MG63 (cell line): ENCODE results near the gene MYLIP. TPM values are rescaled to one million over a fixed set of nuclear protein-coding genes. Genes with fewer than 3 reads are reported as not detected.

ENCODE experiments used
- DNase-seq: peaks from one replicate; pipeline ENCODE4 v3.0.0-alpha.2; 2020
- H3K27me3 ChIP-seq: fragments of 250-450 bp; sonication (Bioruptor Pico); 2 replicates; pipeline ENCODE4 v1.5.1; 2020; ENCODE audit warnings: mild to moderate bottlenecking, moderate library complexity
- H3K36me3 ChIP-seq: fragments of 250-450 bp; sonication (Bioruptor Pico); 2 replicates; pipeline ENCODE4 v1.5.1; 2020; ENCODE audit warnings: mild to moderate bottlenecking, moderate library complexity
- H3K4me3 ChIP-seq: fragments of 250-450 bp; sonication (Bioruptor Pico); 2 replicates; pipeline ENCODE4 v1.5.1; 2020; ENCODE audit warnings: mild to moderate bottlenecking, moderate library complexity
- H3K9me3 ChIP-seq: fragments of 250-450 bp; sonication (Bioruptor Pico); 2 replicates; pipeline ENCODE4 v1.5.1; 2020; ENCODE audit warnings: mild to moderate bottlenecking, moderate library complexity
- total RNA-seq: library from RNA; depleted of rRNA; stranded (reverse); fragments of >200 nt; shearing (Covaris generic); gene quantifications from 2 replicates; pipeline ENCODE4 v1.2.3, GENCODE V29; 2014; ENCODE audit warnings: low replicate concordance; rRNA removed

The MYLIP gene
- total RNA-seq, 1 experiment from 2014 or later, result 14.3 TPM

DNA sequence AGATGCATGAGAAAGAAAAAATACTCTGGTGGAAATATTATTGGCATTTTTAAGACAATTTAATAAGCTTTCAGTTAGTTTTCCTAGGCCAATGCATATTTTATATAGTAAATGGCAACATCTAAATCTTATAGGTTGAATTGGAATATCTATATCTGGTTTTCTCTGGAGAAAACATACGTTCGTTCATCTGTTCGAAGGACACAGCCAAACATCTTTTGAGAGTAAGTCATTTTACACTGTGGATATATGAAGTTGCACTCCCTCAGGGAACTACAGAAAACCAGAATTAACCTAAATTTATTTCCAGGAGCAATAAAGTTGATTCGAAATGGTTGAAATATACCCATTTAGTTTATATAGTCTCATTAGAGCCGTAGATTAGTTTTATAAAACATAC lies 49.0 kb downstream of the MYLIP start:
- Histone ChIP-seq H3K9me3 (no peaks in the 10 kb centered on the region), H3K36me3 (no peaks in the 10 kb centered on the region), H3K27me3 (no peaks in the 10 kb centered on the region), H3K4me3 (no peak overlapping the region)
- DNase-seq, result no peak

DNA sequence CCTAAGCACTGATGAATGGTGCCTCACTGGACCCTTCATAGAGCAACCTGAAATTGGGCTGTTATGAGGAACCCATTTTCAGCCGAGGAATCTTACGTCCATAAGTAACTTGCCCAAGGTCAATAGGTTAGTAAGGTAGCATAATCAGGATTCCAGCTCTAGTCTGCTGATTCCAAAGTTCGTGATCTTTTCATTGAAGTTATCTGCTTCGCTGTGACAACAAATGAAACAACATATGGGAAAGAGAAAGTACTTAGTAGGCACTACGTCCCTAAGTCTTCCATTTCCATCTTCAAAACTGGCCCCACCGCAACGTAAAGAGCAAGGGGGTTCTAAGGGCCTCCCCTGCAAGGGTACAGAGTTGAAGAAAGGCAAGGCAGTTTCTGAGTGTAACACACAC lies 49.5 kb downstream of the MYLIP start:
- Histone ChIP-seq H3K9me3 (no peaks in the 10 kb centered on the region), H3K27me3 (no peaks in the 10 kb centered on the region), H3K4me3 (no peak overlapping the region), H3K36me3 (no peaks in the 10 kb centered on the region)
- no peak for DNase-seq

DNA sequence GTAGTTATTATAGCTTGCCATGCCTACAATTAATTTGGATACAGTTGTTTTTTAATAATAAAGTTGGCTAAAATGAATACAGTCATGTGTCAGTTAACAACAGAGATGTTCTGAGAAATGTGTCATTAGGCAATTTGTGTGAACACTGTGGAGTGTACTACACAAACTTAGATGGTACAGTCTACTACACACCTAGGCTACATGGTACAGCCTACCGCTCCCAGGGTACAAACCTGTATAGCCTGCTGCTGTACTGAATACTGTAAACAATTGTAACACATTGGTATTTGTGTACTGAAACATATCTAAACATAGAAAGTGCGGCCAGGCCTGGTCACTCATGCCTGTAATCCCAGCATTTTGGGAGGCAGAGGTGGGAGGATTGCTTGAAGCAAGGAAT lies 50.2 kb downstream of the MYLIP start:
- DNase-seq, result no peak
- H3K9me3 ChIP-seq, result no peaks in the 10 kb centered on the region
- H3K4me3 ChIP-seq, result no peak overlapping the region
- H3K27me3 ChIP-seq, result no peaks in the 10 kb centered on the region
- H3K36me3 ChIP-seq, result no peaks in the 10 kb centered on the region

DNA sequence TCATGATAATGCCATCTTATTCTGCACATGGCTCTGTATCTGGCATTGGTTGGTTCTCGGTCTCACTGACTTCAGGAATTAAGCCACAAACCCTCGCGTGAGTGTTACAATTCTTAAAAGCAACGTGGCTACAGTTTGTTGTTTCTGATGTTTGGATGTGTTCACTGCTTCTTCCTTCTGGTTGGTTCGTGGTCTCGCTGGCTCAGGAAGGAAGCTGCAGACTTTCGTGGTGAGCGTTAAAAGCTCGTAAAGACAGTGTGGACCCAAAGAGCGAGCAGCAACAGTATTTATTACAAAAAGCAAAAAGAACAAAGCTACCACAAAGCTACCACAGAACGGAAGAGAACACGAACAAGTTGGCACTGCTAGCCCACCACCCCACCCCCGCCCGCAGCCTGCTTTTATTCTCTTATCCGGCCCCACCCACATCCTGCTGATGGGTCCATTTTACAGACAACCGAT lies 51.1 kb downstream of the MYLIP start:
- Histone ChIP-seq H3K4me3 (no peak overlapping the region), H3K27me3 (no peaks in the 10 kb centered on the region), H3K36me3 (no peaks in the 10 kb centered on the region), H3K9me3 (no peaks in the 10 kb centered on the region)
- DNase-seq, result no peak

DNA sequence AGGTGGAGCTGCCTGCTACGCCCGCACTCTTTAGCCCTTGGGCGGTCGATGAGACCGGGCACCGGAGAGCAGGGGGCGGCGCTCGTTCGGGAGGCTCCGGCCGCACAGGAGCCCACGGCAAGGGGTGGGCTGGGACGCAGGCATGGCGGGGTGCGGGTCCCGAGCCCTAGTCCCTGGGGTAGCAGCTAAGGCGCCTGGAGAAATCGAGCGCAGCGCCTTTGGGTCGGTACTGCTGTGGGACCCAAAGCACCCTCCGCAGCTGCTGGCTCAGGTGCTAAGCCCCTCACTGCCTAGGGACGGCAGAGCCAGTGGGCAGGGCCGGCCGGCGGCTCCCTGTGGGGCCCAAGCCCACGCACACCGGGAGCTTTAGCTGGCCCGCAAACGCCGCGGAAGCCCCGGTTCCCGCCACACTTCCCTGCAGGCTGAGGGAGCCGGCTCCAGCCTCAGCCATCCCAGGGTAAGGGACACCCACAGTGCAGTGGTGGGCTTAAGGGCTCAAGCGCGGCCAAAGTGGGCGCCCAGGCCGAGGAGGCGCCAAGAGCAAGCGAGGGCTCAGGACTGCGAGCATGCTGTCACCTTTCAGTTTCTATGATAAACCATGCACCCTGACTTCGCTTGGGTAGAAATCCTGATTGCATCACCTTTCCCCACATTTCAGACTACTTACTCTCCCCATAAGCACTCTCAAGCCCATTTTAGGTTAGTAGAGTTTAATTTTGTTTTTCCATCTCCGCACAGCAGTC lies 52.0 kb downstream of the MYLIP start:
- no peaks in the 10 kb centered on the region for H3K9me3 ChIP-seq
- no peaks in the 10 kb centered on the region for H3K36me3 ChIP-seq
- H3K27me3 ChIP-seq, result no peaks in the 10 kb centered on the region
- no peak overlapping the region for H3K4me3 ChIP-seq
- no peak for DNase-seq

DNA sequence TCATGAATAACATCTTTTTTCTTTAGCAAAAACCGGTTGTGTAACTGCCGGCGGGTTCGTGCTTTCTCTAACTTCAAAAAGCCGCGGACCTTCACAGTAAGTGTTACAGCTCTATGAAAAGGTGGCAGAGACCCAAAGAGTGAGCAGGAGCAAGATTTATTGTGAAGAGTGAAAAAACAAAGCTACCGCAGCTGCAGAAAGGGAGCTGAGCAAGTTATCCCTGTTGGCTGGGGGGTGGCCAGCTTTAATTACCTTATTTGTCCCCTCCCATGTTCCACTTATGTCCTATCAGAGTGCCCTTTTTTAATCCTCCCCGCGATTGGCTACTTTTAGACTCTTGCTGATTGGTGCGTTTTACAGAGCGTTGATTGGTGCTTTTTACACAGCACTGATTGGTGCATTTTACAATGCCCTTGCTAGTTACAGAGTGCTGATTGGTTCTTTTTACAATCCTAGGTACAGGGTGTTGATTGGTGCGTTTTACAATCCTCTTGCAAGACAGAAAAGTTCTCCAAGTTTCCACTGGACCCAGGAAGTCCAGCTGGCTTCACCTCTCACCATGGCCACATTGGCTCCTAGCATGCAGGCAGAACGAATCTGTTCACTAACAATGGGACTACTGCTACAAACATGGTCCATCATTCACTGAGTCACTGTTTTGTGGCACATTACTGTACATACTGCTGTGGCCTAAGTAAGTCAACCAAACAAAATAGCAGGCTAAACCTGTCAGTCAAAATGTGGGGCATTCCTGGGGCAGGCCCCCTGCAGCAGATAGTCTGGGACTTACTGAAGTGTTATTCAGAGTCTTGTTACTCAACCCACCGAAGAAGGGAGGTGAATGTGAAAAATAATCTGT lies 52.8 kb downstream of the MYLIP start:
- no peaks in the 10 kb centered on the region for H3K9me3 ChIP-seq
- no peaks in the 10 kb centered on the region for H3K36me3 ChIP-seq
- no peak overlapping the region for H3K4me3 ChIP-seq
- no peak for DNase-seq
- H3K27me3 ChIP-seq, result no peaks in the 10 kb centered on the region

DNA sequence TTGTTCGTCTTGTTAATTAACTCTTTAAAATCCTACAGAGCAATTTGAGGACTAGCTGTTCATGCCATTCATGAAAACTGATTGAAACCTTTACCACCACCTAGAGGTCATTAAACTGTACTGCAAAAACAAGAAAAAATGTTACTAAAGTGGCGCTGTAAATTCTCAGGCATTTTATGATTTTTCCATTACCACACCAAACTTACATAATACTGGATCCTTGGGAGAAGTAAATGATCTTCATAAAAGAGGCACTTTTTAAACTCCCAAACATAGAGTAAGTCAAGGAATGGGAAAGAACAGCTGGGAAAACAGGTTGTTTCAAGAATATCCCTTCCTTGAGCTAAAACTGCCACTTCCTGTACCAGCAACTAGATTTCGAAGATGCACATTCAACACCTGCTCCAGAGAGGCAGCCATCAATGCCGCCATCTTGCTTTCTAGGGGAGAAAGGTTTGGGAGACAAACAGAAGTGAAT lies 54.3 kb downstream of the MYLIP start:
- no peaks in the 10 kb centered on the region for H3K27me3 ChIP-seq
- H3K9me3 ChIP-seq, result no peaks in the 10 kb centered on the region
- no peak overlapping the region for H3K4me3 ChIP-seq
- no peaks in the 10 kb centered on the region for H3K36me3 ChIP-seq
- no peak for DNase-seq

DNA sequence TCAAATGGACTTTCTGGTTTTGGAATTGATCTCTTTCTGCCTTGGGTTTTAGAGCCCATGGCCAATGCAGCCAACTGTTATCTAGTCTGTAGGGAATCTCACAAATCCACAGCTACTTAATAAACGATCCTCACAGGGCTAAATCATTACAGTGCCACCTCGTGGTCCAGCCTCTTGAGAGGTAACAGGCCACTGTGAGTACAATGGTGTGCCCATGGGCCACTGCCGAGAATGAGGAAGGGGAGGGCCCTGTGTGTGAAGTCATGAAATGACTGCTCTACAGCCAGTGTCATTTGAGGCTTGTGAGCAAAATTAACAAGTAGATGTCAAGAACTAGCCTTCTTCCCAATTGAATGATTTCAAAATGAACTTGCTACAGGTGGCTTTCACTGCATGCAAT lies 55.2 kb downstream of the MYLIP start:
- Histone ChIP-seq H3K9me3 (no peaks in the 10 kb centered on the region), H3K4me3 (no peak overlapping the region), H3K36me3 (no peaks in the 10 kb centered on the region), H3K27me3 (no peaks in the 10 kb centered on the region)
- DNase-seq, result no peak

DNA sequence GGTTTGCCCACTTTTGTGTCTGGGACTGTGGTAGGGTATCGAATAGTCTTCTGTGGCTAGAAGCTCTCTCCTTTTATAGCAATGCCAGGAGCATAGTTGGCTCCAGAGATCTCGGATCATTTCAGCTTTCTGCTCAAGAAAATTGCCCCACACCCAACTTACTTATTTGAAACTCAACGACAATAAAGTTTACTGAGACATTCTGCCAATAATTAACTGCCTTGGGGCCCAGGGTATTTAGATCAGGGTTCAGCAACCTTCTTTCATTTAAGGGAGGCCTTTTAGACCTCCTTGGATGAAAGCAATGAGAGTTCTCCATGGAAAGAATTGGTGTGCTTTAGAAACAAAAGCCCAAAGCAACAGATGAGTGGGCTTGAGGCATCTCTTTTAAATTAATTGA lies 55.7 kb downstream of the MYLIP start:
- no peak overlapping the region for H3K4me3 ChIP-seq
- H3K36me3 ChIP-seq, result no peaks in the 10 kb centered on the region
- no peaks in the 10 kb centered on the region; the same call in 1 of the 2 replicates for H3K27me3 ChIP-seq
- no peaks in the 10 kb centered on the region for H3K9me3 ChIP-seq
- no peak for DNase-seq

DNA sequence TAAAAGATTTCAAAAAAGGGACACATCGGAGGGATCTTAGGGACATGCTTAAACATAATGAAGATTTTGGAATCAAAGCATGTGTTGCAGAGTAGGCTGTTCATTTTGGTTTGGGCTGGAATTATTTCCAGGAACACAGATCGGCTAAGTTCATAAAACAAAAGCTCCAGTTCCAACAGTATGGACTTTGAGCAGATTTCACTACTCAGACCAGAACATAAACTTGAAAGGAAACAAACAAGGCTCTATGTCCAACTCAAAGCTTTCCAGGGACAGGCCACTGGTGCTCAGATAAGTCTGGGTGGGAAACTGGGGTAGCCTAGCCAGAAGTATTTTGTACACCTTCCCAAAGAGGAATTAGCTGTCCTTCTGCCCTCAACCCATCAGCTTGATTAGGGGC lies 58.3 kb downstream of the MYLIP start:
- DNase-seq, result no peak
- peaks cover 7% of the 10 kb centered on the region for H3K27me3 ChIP-seq
- H3K9me3 ChIP-seq, result no peaks in the 10 kb centered on the region
- H3K36me3 ChIP-seq, result no peaks in the 10 kb centered on the region
- no peak overlapping the region for H3K4me3 ChIP-seq

DNA sequence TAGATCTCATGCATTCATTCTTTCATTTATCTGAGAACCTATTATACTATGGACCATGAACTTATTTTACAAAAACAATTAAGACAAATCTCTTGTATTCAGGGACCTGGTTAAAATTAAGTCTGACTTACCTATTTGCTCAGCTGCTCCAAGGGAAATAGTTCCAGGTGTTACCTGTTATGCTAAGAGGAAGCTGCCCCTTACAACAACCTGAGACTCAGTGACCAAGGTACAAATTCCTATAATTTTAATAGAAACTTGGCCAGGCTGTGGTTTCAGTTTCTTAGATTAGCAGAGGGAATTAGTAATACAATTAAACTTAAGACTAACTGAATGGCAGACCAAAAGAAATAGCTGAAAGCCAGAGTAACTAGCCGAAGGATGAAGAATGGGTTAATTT lies 61.3 kb downstream of the MYLIP start:
- DNase-seq, result no peak
- H3K4me3 ChIP-seq, result no peak overlapping the region
- no peaks in the 10 kb centered on the region for H3K36me3 ChIP-seq
- H3K9me3 ChIP-seq, result no peaks in the 10 kb centered on the region
- H3K27me3 ChIP-seq, result peaks cover 7% of the 10 kb centered on the region

DNA sequence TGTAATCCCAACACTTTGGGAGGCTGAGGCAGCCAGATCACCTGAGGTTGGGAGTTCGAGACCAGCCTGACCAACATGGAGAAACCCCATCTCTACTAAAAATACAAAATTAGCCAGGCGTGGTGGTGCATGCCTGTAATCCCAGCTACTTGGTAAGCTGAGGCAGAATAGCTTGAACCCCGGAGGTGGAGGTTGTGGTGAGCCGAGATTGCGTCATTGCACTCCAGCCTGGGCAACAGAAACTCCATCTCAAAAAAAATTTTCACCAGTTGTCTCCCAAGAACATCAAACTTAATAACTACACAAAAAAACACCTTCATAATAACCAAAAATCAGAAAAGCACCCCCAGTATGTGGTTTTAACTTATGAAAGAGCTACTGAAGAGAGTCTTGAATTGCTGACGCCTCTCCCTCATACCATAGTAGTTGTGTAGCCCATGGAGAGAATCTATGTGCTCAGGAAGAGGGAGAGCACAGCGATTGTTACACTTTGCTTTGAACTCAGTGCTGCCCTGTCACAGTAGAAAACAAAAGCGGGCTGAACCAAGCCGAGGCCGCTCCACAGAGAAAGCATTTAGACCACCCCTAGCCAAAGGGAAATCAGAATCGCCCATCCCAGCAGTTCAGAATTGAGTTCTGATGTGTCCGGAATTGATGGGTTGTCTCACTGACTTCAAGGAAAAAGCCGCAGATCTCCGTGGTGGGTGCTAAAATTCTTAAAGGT lies 67.5 kb downstream of the MYLIP start:
- Histone ChIP-seq H3K4me3 (no peak overlapping the region), H3K27me3 (no peaks in the 10 kb centered on the region), H3K36me3 (no peaks in the 10 kb centered on the region), H3K9me3 (no peaks in the 10 kb centered on the region)
- DNase-seq, result no peak

DNA sequence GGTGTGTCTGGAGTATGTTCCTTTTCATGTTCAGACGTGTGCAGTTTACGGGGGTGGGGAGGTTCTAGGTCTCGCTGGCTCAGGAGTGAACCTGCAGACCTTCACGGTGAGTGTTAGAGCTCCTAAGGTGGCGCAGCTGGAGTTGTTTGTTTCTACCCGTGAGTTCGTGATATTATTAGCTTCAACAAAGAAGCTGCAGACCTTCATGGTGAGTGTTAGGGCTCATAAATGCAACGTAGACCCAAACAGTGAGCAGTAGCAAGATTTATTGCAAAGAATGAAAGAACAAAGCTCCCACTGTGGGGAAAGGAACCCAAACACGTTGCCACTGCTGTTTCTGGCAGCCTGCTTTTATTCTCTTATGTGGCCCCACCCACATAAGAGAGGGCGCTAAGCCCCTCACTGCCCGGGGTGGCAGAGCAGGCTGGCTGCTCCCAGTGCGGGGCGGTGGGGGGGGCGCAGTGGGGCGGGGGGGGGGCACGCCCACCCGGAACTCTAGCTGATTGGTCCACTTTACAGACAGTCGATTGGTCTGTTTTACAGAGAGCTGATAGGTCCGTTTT lies 68.2 kb downstream of the MYLIP start:
- Histone ChIP-seq H3K9me3 (no peaks in the 10 kb centered on the region), H3K4me3 (no peak overlapping the region), H3K27me3 (no peaks in the 10 kb centered on the region), H3K36me3 (no peaks in the 10 kb centered on the region)
- DNase-seq, result no peak

Other genes with a start within 250 kb of the MYLIP start
- 5.9 and 9.9 TPM in 2 replicates for gene GMPR, start 109.5 kb downstream of the MYLIP start, total RNA-seq